ENCODE results near the gene NCAPG2.

GRCh38 chr7:158682456-158682855, 22.1 kb downstream of the NCAPG2 start:
- no peak for TF ChIP-seq CTBP1 (IDR thresholded peaks at IDR 0.05; ENCODE audit: borderline replicate concordance)
- no peak for TF ChIP-seq BHLHE40 (IDR thresholded peaks at IDR 0.05; ENCODE audit: borderline replicate concordance)
- TF ChIP-seq ZNF384 (IDR thresholded peaks at IDR 0.05): no peak
- no peak for TF ChIP-seq SP1 (IDR thresholded peaks at IDR 0.05)
- no peak for TF ChIP-seq FOXM1 (IDR thresholded peaks at IDR 0.05; ENCODE audit: borderline replicate concordance)
- TF ChIP-seq ELF4 (IDR thresholded peaks at IDR 0.05): no peak
- TF ChIP-seq NFRKB (IDR thresholded peaks at IDR 0.05): no peak
- no peak for TF ChIP-seq HDGF (IDR thresholded peaks at IDR 0.05; ENCODE audit: borderline replicate concordance)
- no peak for TF ChIP-seq PKNOX1 (IDR thresholded peaks at IDR 0.05)
- no peak for TF ChIP-seq FOXA1 (IDR thresholded peaks at IDR 0.05)
- no peak for TF ChIP-seq TARDBP (IDR thresholded peaks at IDR 0.05)
- TF ChIP-seq L3MBTL2 (conservative IDR thresholded peaks at IDR 0.05): no peak
- TF ChIP-seq ARNT (IDR thresholded peaks at IDR 0.05): no peak
- TF ChIP-seq SUZ12 (IDR thresholded peaks at IDR 0.05): no peak

Measured in HEK293T (cell line).